GM12865 (cell line): ENCODE measurements around the gene CHCHD6.

ENCODE experiments used
- DNase-seq: peaks from one replicate; pipeline ENCODE4 v3.0.0; 2010; ENCODE audit warnings: low read depth
- H3K4me3 ChIP-seq: 2 replicates; pipeline ENCODE4 v1.5.1; 2011; ENCODE audit warnings: mild to moderate bottlenecking, low read depth, low read length, control low read depth
- CTCF ChIP-seq: IDR thresholded peaks from 2 replicates; pipeline ENCODE4 v1.5.1; 2011; ENCODE audit warnings: low read length, control low read depth, low read depth, inconsistent platforms; ENCODE audit not compliant: insufficient read depth; ENCODE audit errors: missing control alignments

The CHCHD6 gene

GRCh38 chr3:127008236-127008635 is 304.2 kb downstream of the CHCHD6 start:
- DNase-seq: no peak
- no peak for TF ChIP-seq CTCF
- no peak overlapping the region for H3K4me3 ChIP-seq

- no peak for DNase-seq
- H3K4me3 ChIP-seq: no peak overlapping the region
- TF ChIP-seq CTCF: no peak
These were observed 305.5 kb downstream of the CHCHD6 start for GRCh38 chr3:127009531-127009930.
